K562 (cell line): ENCODE results near the gene GASK1A. TPM values are rescaled to one million over a fixed set of nuclear protein-coding genes. Genes with fewer than 3 reads are reported as not detected.

ENCODE experiments used
- ATAC-seq: fragments of 200-7000 bp; cut with Tn5 transposase; 3 replicates; pipeline ENCODE4 v1.9.1; 2020; ENCODE audit warnings: moderate library complexity
- BruUV-seq: library from RNA; stranded (reverse); fragments of 400-500 nt; replicated peaks from 2 replicates; lab custom pipeline; 2021; lab: Mats Ljungman, UMichigan
- CTCF ChIA-PET: fragments of 300-600 bp; formaldehyde crosslinking; extraction: SDS; loops from one replicate; lab custom pipeline; 2021; ENCODE audit warnings: low intra/inter-chr PET ratio; lab: Yijun Ruan, JAX
- POLR2A ChIA-PET: fragments of 300-600, 350-650 bp; sonication (Branson Sonifier 250); formaldehyde crosslinking; extraction: SDS; loops from one replicate; lab custom pipeline; 2021; ENCODE audit warnings: antibody characterized with exemption, inconsistent platforms; lab: Yijun Ruan, JAX
- DNase-seq, 4 experiments: peaks; one replicate each; pipeline versions ENCODE4 v3.0.0 to v3.0.0-alpha.2; 2011 to 2018; ENCODE audit warnings: low spot score in 3 of 4, mixed read lengths in 3 of 4; ENCODE audit errors: extremely low read depth in 1 of 4
- FAIRE-seq: peaks from 2 replicates; lab custom pipeline; 2011; peaks lifted over from hg19 to GRCh38; lab: Jason Lieb, UNC
- H2AFZ ChIP-seq: 2 replicates; pipeline ENCODE4 v1.6.0; 2011; ENCODE audit warnings: low read depth, low read length, control low read depth, inconsistent platforms
- H3K27ac ChIP-seq: fragments of 200-600 bp; 3 replicates; pipeline ENCODE4 v1.8.0; 2011; ENCODE audit warnings: low read depth, mild to moderate bottlenecking, control low read depth, inconsistent platforms, low read length, moderate library complexity, mixed read lengths; ENCODE audit errors: extremely low read depth
- H3K27me3 ChIP-seq, 2 experiments: fragments of 300-600 bp in 1 of 2; 2 replicates in 1 of 2; 3 replicates in 1 of 2; pipeline versions ENCODE4 v1.6.0 to v1.8.0; 2011; ENCODE audit warnings: inconsistent platforms in 2 of 2, low read length in 2 of 2, mild to moderate bottlenecking in 1 of 2, mixed read lengths in 1 of 2, moderate library complexity in 1 of 2; ENCODE audit not compliant: control insufficient read depth in 2 of 2, insufficient read depth in 2 of 2
- H3K36me3 ChIP-seq: fragments of 300-600 bp; 3 replicates; pipeline ENCODE4 v1.8.0; 2011; ENCODE audit warnings: mild to moderate bottlenecking, low read length, inconsistent platforms; ENCODE audit not compliant: control insufficient read depth, insufficient read depth
- H3K4me1 ChIP-seq, 2 experiments: fragments of 200-600 bp in 1 of 2; replicated peaks in 1 of 2; 2 replicates in 1 of 2; 3 replicates in 1 of 2; pipeline versions ENCODE4 v1.5.1 to v1.8.0; 2011; ENCODE audit warnings: inconsistent platforms in 2 of 2, low read length in 2 of 2, mild to moderate bottlenecking in 1 of 2, mixed read lengths in 1 of 2, moderate library complexity in 1 of 2; ENCODE audit not compliant: control insufficient read depth in 2 of 2, insufficient read depth in 2 of 2
- H3K4me2 ChIP-seq: 2 replicates; pipeline ENCODE4 v1.6.1; 2011; ENCODE audit warnings: low read length, control low read depth, inconsistent platforms, mixed read lengths; ENCODE audit not compliant: insufficient read depth
- H3K4me3 ChIP-seq: fragments of 200-600 bp; sonication (generic), shearing (Covaris generic); 2 replicates; pipeline ENCODE4 v1.5.1; 2016; ENCODE audit warnings: control low read depth, inconsistent platforms
- H3K79me2 ChIP-seq: fragments of 200-600 bp; 3 replicates; pipeline ENCODE4 v1.8.0; 2011; ENCODE audit warnings: low read length, inconsistent platforms; ENCODE audit not compliant: control insufficient read depth, insufficient read depth
- H3K9ac ChIP-seq, 2 experiments: 2 replicates each; pipeline versions ENCODE4 v1.6.0 to v1.6.1; 2011; ENCODE audit warnings: low read depth in 2 of 2, low read length in 2 of 2, control low read depth in 1 of 2, inconsistent platforms in 1 of 2, mild to moderate bottlenecking in 1 of 2, mixed read lengths in 1 of 2; ENCODE audit not compliant: insufficient read depth in 1 of 2
- H3K9me1 ChIP-seq: one replicate; pipeline ENCODE4 v1.6.0; 2011; ENCODE audit warnings: inconsistent platforms, mild to moderate bottlenecking, low read length, moderate library complexity; ENCODE audit not compliant: control insufficient read depth, insufficient read depth
- H3K9me3 ChIP-seq: replicated peaks from 2 replicates; pipeline ENCODE4 v1.5.1; 2011; ENCODE audit warnings: low read depth, low read length, inconsistent platforms; ENCODE audit not compliant: control insufficient read depth, insufficient read depth
- H4K20me1 ChIP-seq: replicated peaks from 2 replicates; pipeline ENCODE4 v1.6.1; 2011; ENCODE audit warnings: low read length, inconsistent platforms, mixed read lengths; ENCODE audit not compliant: control insufficient read depth, insufficient read depth
- CREBBP ChIP-seq: IDR thresholded peaks from one replicate; pipeline ENCODE4 v1.6.1; 2012; ENCODE audit warnings: low read depth, mild to moderate bottlenecking, control low read depth, inconsistent platforms, low read length
- FOXK2 ChIP-seq, 2 experiments: fragments of 450-650 bp; IDR thresholded peaks in 1 of 2; conservative IDR thresholded peaks in 1 of 2; 2 replicates each; pipeline ENCODE4 v1.6.1; 2016; ENCODE audit warnings: low read depth in 2 of 2, mild to moderate bottlenecking in 1 of 2
- GMEB1 ChIP-seq: fragments of 250-450 bp; sonication (Bioruptor Pico); IDR thresholded peaks from 2 replicates; pipeline ENCODE4 v1.4.0; 2020; ENCODE audit warnings: mild to moderate bottlenecking
- HDAC8 ChIP-seq: fragments of 450-650 bp; IDR thresholded peaks from 2 replicates; pipeline ENCODE4 v1.6.1; 2016; ENCODE audit warnings: mild to moderate bottlenecking, missing genetic modification characterization, moderate library complexity, missing compliant biosample characterization
- ILK ChIP-seq: fragments of 450-650 bp; IDR thresholded peaks from 2 replicates; pipeline ENCODE4 v1.6.1; 2016; ENCODE audit warnings: missing genetic modification characterization, low read depth, mild to moderate bottlenecking, missing compliant biosample characterization, moderate library complexity, borderline replicate concordance
- KLF10 ChIP-seq: fragments of 250-450 bp; sonication (Bioruptor Pico); IDR thresholded peaks from 2 replicates; pipeline ENCODE4 v1.6.1; 2021; ENCODE audit warnings: matching md5 sums
- MAZ ChIP-seq, 2 experiments: fragments of 450-650 bp in 1 of 2; sonication (generic) in 1 of 2; formaldehyde crosslinking; IDR thresholded peaks in 1 of 2; conservative IDR thresholded peaks in 1 of 2; 2 replicates each; pipeline versions ENCODE4 v1.4.0 to v1.5.0; 2020; ENCODE audit warnings: mild to moderate bottlenecking in 1 of 2, missing genetic modification reagents in 1 of 2
- MTA1 ChIP-seq: fragments of 450-650 bp; IDR thresholded peaks from 2 replicates; pipeline ENCODE4 v1.6.1; 2017; ENCODE audit warnings: borderline replicate concordance
- NFIX ChIP-seq: fragments of 250-450 bp; sonication (Bioruptor Pico); IDR thresholded peaks from 2 replicates; pipeline ENCODE4 v1.4.0; 2020; ENCODE audit warnings: low read depth, mild to moderate bottlenecking, moderate library complexity
- NR1H2 ChIP-seq: sonication (generic); formaldehyde crosslinking; IDR thresholded peaks from 2 replicates; pipeline ENCODE4 v1.4.0; 2020; ENCODE audit warnings: mild to moderate bottlenecking, missing genetic modification reagents
- PCBP1 ChIP-seq: fragments of 200-400 bp; formaldehyde crosslinking; IDR thresholded peaks from 2 replicates; pipeline ENCODE4 v1.6.1; 2018; ENCODE audit warnings: mild to moderate bottlenecking, low read depth, low read length; ENCODE audit not compliant: poor library complexity, severe bottlenecking
- PHB2 ChIP-seq: fragments of 450-650 bp; IDR thresholded peaks from 2 replicates; pipeline ENCODE4 v1.6.1; 2017; ENCODE audit warnings: low read depth
- RBM14 ChIP-seq: fragments of 200-400 bp; formaldehyde crosslinking; IDR thresholded peaks from 2 replicates; pipeline ENCODE4 v1.6.1; 2018; ENCODE audit warnings: low read depth, mild to moderate bottlenecking, low read length, moderate library complexity, borderline replicate concordance; ENCODE audit not compliant: insufficient read depth
- ZNF24 ChIP-seq: fragments of 450-650 bp; IDR thresholded peaks from 2 replicates; pipeline ENCODE4 v1.6.1; 2016
- ZNF589 ChIP-seq: fragments of 200-800 bp; sonication (Bioruptor generic); IDR thresholded peaks from 2 replicates; pipeline ENCODE4 v1.6.1; 2016; ENCODE audit warnings: low read depth, missing genetic modification characterization, missing compliant biosample characterization
- WGBS: fragments of 100-300 bp; shearing (Covaris generic); methylation state at CpG from one replicate; pipeline ENCODE4 v1.1.6; 2016; ENCODE audit warnings: low coverage, mixed read lengths; ENCODE audit not compliant: insufficient coverage; ENCODE audit errors: missing lambda C conversion rate; 5-methylcytosine and 5-hydroxymethylcytosine counted together
- in situ Hi-C: fragments of 300-500 bp; cut with MboI; formaldehyde crosslinking; loops from 4 replicates; pipeline ENCODE4 v1.15.0; 2018; ENCODE audit warnings: inconsistent platforms, mixed read lengths
- intact Hi-C: fragments of 100-400 bp; cut with micrococcal nuclease; formaldehyde crosslinking; loops from 2 replicates; pipeline ENCODE4 v1.14.2; 2022
- polyA plus RNA-seq, 8 experiments: library from polyadenylated mRNA; depleted of rRNA in 4 of 8; stranded (reverse) in 5 of 8; unstranded in 3 of 8; fragments of >200 nt; fragmentation: Nextera tagmentation in 2 of 8; fragmentation: Illumina TruSeq in 1 of 8; extraction: Ambion mirVana in 2 of 8; extraction: Trizol in 1 of 8; gene quantifications; 2 replicates each; pipeline versions ENCODE4 v1.2.1 to v1.2.3, GENCODE V29; 2011 to 2014; ENCODE audit warnings: inconsistent platforms in 1 of 8, missing spikeins in 1 of 8
- total RNA-seq, 7 experiments: library from RNA; depleted of rRNA in 6 of 7; stranded (reverse); fragments of >200 nt in 6 of 7; fragmentation: Illumina TruSeq in 2 of 7; extraction: Trizol in 2 of 7; gene quantifications; 2 replicates each; pipeline versions ENCODE4 v1.2.1 to v1.2.3, GENCODE V29; 2011 to 2021; ENCODE audit warnings: low replicate concordance in 1 of 7

GASK1A gene
- total and polyA plus RNA-seq, 9 of the 15 experiments (the other 6 are each of a cell fraction or from before 2014, with no cell fraction given) = 0.04 to 0.11 (median 0.05) TPM; not detected in 5

DNA sequence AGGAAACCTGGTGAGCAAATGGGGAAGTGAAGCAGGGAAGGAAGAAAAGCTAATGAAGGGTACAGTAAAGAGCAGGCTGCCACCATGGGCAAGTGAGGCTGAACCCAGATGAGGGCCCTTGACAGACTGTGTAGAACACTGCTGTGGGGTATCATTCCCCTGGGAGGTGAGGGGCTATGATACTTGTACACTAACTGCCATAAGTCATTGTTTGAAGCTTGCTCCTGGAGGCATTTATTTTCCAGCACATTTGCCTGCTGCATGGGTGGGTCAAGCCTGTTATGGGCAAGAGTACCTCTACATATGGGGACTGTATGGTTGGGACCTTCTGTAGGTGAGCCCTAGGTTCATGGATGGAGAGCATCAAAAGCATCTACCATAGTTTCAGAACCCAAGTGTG is 69.4 kb downstream of the GASK1A start:
- ChIA-PET CTCF (no interaction called here), POLR2A (no interaction called here)
- ATAC-seq (no peak), FAIRE-seq (no peak), DNase-seq (no peak)
- H3K36me3 ChIP-seq = no peaks in the 10 kb centered on the region
- H3K4me3 ChIP-seq = no peak overlapping the region
- no peak overlapping the region for H2AFZ ChIP-seq
- no peaks in the 10 kb centered on the region for H3K9me3 ChIP-seq
- H3K27me3 ChIP-seq = peaks cover 4 to 23% of the 10 kb centered on the region in 2 experiments; a peak in 3 of 5 replicates
- no peaks in the 10 kb centered on the region for H3K9me1 ChIP-seq
- H4K20me1 ChIP-seq = no peaks in the 10 kb centered on the region
- no TSS peak for BruUV-seq
- intact Hi-C loops = no loop called here
- no peak overlapping the region for H3K9ac ChIP-seq
- in situ Hi-C loops = no loop called here
- no peak overlapping the region for H3K4me2 ChIP-seq
- H3K27ac ChIP-seq = no peak overlapping the region
- TF ChIP-seq ZNF589 (CRISPR knock-in tag) (no peak), NR1H2 (CRISPR knock-in tag) (no peak), PCBP1 (no peak), FOXK2 (conservative IDR thresholded peaks at IDR 0.05 in 1 of 2, IDR thresholded peaks at IDR 0.05 in 1 of 2; ENCODE audit: low read depth in 2 of 2) (no peak), ZNF24 (no peak)
- H3K79me2 ChIP-seq = no peaks in the 10 kb centered on the region
- no peaks in the 10 kb centered on the region for H3K4me1 ChIP-seq

GRCh38 chr3:43053291-43053690 is 74.2 kb downstream of the GASK1A start:
- DNase-seq (no peak), ATAC-seq (no peak), FAIRE-seq (no peak)
- Histone ChIP-seq H3K9me1 (no peaks in the 10 kb centered on the region), H3K4me2 (no peak overlapping the region), H4K20me1 (no peaks in the 10 kb centered on the region), H3K9ac (peak overlapping the region in 1 of 2 experiments; percentile 22; a peak in 1 of 4 replicates), H3K79me2 (no peaks in the 10 kb centered on the region), H2AFZ (no peak overlapping the region), H3K27me3 (peaks cover 12 to 50% of the 10 kb centered on the region in 2 experiments; a peak in 4 of 5 replicates), H3K27ac (no peak overlapping the region), H3K4me1 (no peaks in the 10 kb centered on the region), H3K9me3 (no peaks in the 10 kb centered on the region), H3K36me3 (no peaks in the 10 kb centered on the region), H3K4me3 (no peak overlapping the region)
- POLR2A ChIA-PET = interaction anchor here (0.7 kb wide), 1 partner anchor 222 kb away, joined by 3 read pairs; no protein-coding TSS in a partner anchor
- CTCF ChIA-PET = no interaction called here
- in situ Hi-C loops = no loop called here
- 4% methylated on average over 10 of the region's 12 CpGs for WGBS
- intact Hi-C loops = no loop called here
- no TSS peak for BruUV-seq
- no peak for TF ChIP-seq ILK (tag)
- TF ChIP-seq RBM14 = no peak
- TF ChIP-seq PHB2 = no peak
- TF ChIP-seq GMEB1 (CRISPR knock-in tag) = no peak
- no peak for TF ChIP-seq HDAC8
- no peak for TF ChIP-seq MAZ (CRISPR knock-in tag; conservative IDR thresholded peaks at IDR 0.05 in 1 of 2, IDR thresholded peaks at IDR 0.05 in 1 of 2)
- no peak for TF ChIP-seq ZNF589 (CRISPR knock-in tag)
- no peak for TF ChIP-seq MTA1
- TF ChIP-seq KLF10 (CRISPR knock-in tag) = no peak
- TF ChIP-seq CREBBP = no peak
- no peak for TF ChIP-seq NFIX (CRISPR knock-in tag)
